IMR-90 (cell line): ENCODE measurements around the gene ADCY5. TPM values are rescaled to one million over a fixed set of nuclear protein-coding genes. Genes with fewer than 3 reads are reported as not detected.

ENCODE experiments used
- ATAC-seq: fragments of 200-7000 bp; cut with Tn5 transposase; 2 replicates; pipeline ENCODE4 v1.9.1; 2020; ENCODE audit warnings: low read depth, mild to moderate bottlenecking, moderate library complexity
- BruUV-seq: library from RNA; stranded (reverse); fragments of 400-500 nt; replicated peaks from 2 replicates; lab custom pipeline; 2021; lab: Mats Ljungman, UMichigan
- CTCF ChIA-PET: fragments of 300-600 bp; formaldehyde crosslinking; extraction: SDS; loops from one replicate; lab custom pipeline; 2021; ENCODE audit warnings: antibody characterized with exemption; lab: Yijun Ruan, JAX
- POLR2A ChIA-PET: fragments of 300-600 bp; sonication (Branson Sonifier 250); formaldehyde crosslinking; loops from one replicate; lab custom pipeline; 2022; ENCODE audit warnings: antibody characterized with exemption; ENCODE audit not compliant: unreplicated experiment; lab: Charles Lee
- DNase-seq: peaks from one replicate; pipeline ENCODE4 v3.0.0; 2013
- H2AFZ ChIP-seq: replicated peaks from 2 replicates; pipeline ENCODE3; 2013; ENCODE audit warnings: low read length, mild to moderate bottlenecking; ENCODE audit not compliant: poor library complexity
- H2AK5ac ChIP-seq: 2 replicates; pipeline ENCODE4 v1.6.1; 2013; ENCODE audit warnings: low read depth, low read length, inconsistent platforms
- H2AK9ac ChIP-seq: replicated peaks from 2 replicates; pipeline ENCODE3; 2013; ENCODE audit warnings: mild to moderate bottlenecking, low read depth, low read length, moderate library complexity; ENCODE audit not compliant: poor library complexity
- H2BK120ac ChIP-seq: 2 replicates; pipeline ENCODE4 v1.6.1; 2013; ENCODE audit warnings: low read depth, low read length, inconsistent platforms
- H2BK15ac ChIP-seq: 3 replicates; pipeline ENCODE4 v1.6.1; 2013; ENCODE audit warnings: low read depth, low read length, inconsistent platforms
- H2BK20ac ChIP-seq: 2 replicates; pipeline ENCODE4 v1.6.1; 2013; ENCODE audit warnings: low read depth, mild to moderate bottlenecking, inconsistent platforms, low read length, moderate library complexity
- H2BK5ac ChIP-seq: 2 replicates; pipeline ENCODE4 v1.6.1; 2013; ENCODE audit warnings: mild to moderate bottlenecking, low read depth, low read length, inconsistent platforms; ENCODE audit not compliant: poor library complexity, severe bottlenecking
- H3K14ac ChIP-seq: replicated peaks from 2 replicates; pipeline ENCODE4 v1.6.1; 2013; ENCODE audit warnings: low read depth, low read length, inconsistent platforms
- H3K18ac ChIP-seq: 2 replicates; pipeline ENCODE4 v1.6.1; 2013; ENCODE audit warnings: low read depth, low read length, control low read depth
- H3K23ac ChIP-seq: 2 replicates; pipeline ENCODE4 v1.6.1; 2013; ENCODE audit warnings: low read depth, low read length, inconsistent platforms
- H3K27ac ChIP-seq: 2 replicates; pipeline ENCODE4 v1.5.1; 2013; ENCODE audit warnings: mild to moderate bottlenecking, control low read depth, low read length; ENCODE audit not compliant: insufficient read depth
- H3K27me3 ChIP-seq: 2 replicates; pipeline ENCODE4 v1.6.1; 2013; ENCODE audit warnings: low read length; ENCODE audit not compliant: control insufficient read depth, insufficient read depth
- H3K36me3 ChIP-seq: 2 replicates; pipeline ENCODE4 v1.6.1; 2013; ENCODE audit warnings: low read length, mixed read lengths; ENCODE audit not compliant: control insufficient read depth, insufficient read depth
- H3K4ac ChIP-seq: 2 replicates; pipeline ENCODE4 v1.6.1; 2013; ENCODE audit warnings: low read depth, low read length, inconsistent platforms
- H3K4me1 ChIP-seq: 2 replicates; pipeline ENCODE4 v1.6.1; 2013; ENCODE audit warnings: low read length, mixed read lengths; ENCODE audit not compliant: control insufficient read depth, insufficient read depth
- H3K4me2 ChIP-seq: 2 replicates; pipeline ENCODE4 v1.6.1; 2013; ENCODE audit warnings: low read depth, mild to moderate bottlenecking, control low read depth, low read length, moderate library complexity
- H3K4me3 ChIP-seq: 2 replicates; pipeline ENCODE4 v1.5.1; 2013; ENCODE audit warnings: low read depth, mild to moderate bottlenecking, control low read depth, low read length, moderate library complexity; ENCODE audit not compliant: insufficient read depth
- H3K56ac ChIP-seq: 2 replicates; pipeline ENCODE4 v1.6.1; 2013; ENCODE audit warnings: low read length, inconsistent platforms; ENCODE audit not compliant: insufficient read depth; ENCODE audit errors: extremely low read depth
- H3K79me1 ChIP-seq, 2 experiments: 2 replicates each; pipeline ENCODE4 v1.6.1; 2013; ENCODE audit warnings: low read length in 2 of 2, inconsistent platforms in 1 of 2, low read depth in 1 of 2
- H3K9ac ChIP-seq: 2 replicates; pipeline ENCODE4 v1.6.1; 2013; ENCODE audit warnings: low read depth, low read length, control low read depth
- H3K9me1 ChIP-seq: 2 replicates; pipeline ENCODE4 v1.6.1; 2013; ENCODE audit warnings: low read length, inconsistent platforms; ENCODE audit not compliant: insufficient read depth
- H3K9me3 ChIP-seq: 2 replicates; pipeline ENCODE4 v1.6.1; 2013; ENCODE audit warnings: low read length; ENCODE audit not compliant: control insufficient read depth, insufficient read depth
- H4K20me1 ChIP-seq: 2 replicates; pipeline ENCODE4 v1.6.1; 2013; ENCODE audit warnings: low read length, inconsistent platforms; ENCODE audit not compliant: insufficient read depth
- H4K5ac ChIP-seq: 2 replicates; pipeline ENCODE4 v1.6.1; 2013; ENCODE audit warnings: mild to moderate bottlenecking, low read depth, low read length, control low read depth
- H4K8ac ChIP-seq, 2 experiments: 2 replicates each; pipeline ENCODE4 v1.6.1; 2013; ENCODE audit warnings: low read depth in 2 of 2, low read length in 2 of 2, control low read depth in 1 of 2, inconsistent platforms in 1 of 2
- H4K91ac ChIP-seq: 2 replicates; pipeline ENCODE4 v1.6.1; 2013; ENCODE audit warnings: low read depth, low read length, inconsistent platforms; ENCODE audit not compliant: insufficient read depth
- BHLHE40 ChIP-seq: fragments of 150-350 bp; IDR thresholded peaks from 2 replicates; pipeline ENCODE4 v1.6.1; 2016; ENCODE audit warnings: mild to moderate bottlenecking, low read depth, low read length
- CEBPB ChIP-seq: IDR thresholded peaks from 2 replicates; pipeline ENCODE4 v1.6.1; 2012; ENCODE audit warnings: low read depth, low read length, improper control_type of control experiment
- CHD1 ChIP-seq: IDR thresholded peaks from 2 replicates; pipeline ENCODE4 v1.6.1; 2012; ENCODE audit warnings: low read depth, low read length, improper control_type of control experiment
- FOS ChIP-seq: fragments of 150-350 bp; IDR thresholded peaks from 2 replicates; pipeline ENCODE4 v1.6.1; 2016; ENCODE audit warnings: low read depth, low read length
- MAFK ChIP-seq: IDR thresholded peaks from 2 replicates; pipeline ENCODE4 v1.6.1; 2012; ENCODE audit warnings: low read depth, low read length, improper control_type of control experiment
- MXI1 ChIP-seq: IDR thresholded peaks from 2 replicates; pipeline ENCODE4 v1.6.1; 2012; ENCODE audit warnings: low read depth, mild to moderate bottlenecking, low read length, moderate library complexity, borderline replicate concordance
- NFE2L2 ChIP-seq: fragments of 150-350 bp; IDR thresholded peaks from 2 replicates; pipeline ENCODE4 v1.6.1; 2016; ENCODE audit warnings: low read depth, mild to moderate bottlenecking, low read length
- POLR2A ChIP-seq: IDR thresholded peaks from 2 replicates; pipeline ENCODE4 v1.6.1; 2012; ENCODE audit warnings: mild to moderate bottlenecking, low read depth, low read length
- RAD21 ChIP-seq: IDR thresholded peaks from 2 replicates; pipeline ENCODE4 v1.6.1; 2012; ENCODE audit warnings: low read length, improper control_type of control experiment
- RCOR1 ChIP-seq: IDR thresholded peaks from 2 replicates; pipeline ENCODE4 v1.6.1; 2012; ENCODE audit warnings: mild to moderate bottlenecking, low read length, improper control_type of control experiment; ENCODE audit not compliant: insufficient replicate concordance
- SMC3 ChIP-seq: fragments of 150-350 bp; IDR thresholded peaks from 2 replicates; pipeline ENCODE4 v1.6.1; 2016; ENCODE audit warnings: low read depth, mild to moderate bottlenecking, antibody characterized with exemption, low read length, moderate library complexity
- USF2 ChIP-seq: fragments of 150-350 bp; IDR thresholded peaks from 2 replicates; pipeline ENCODE4 v1.6.1; 2017; ENCODE audit warnings: mild to moderate bottlenecking, antibody characterized with exemption, low read length, low read depth
- WGBS, 2 experiments: methylation state at CpG; one replicate each; pipeline versions ENCODE4 v1.1.5 to v1.1.7; 2013; ENCODE audit warnings: missing lambda C conversion rate in 2 of 2; ENCODE audit not compliant: insufficient read length in 1 of 2; ENCODE audit errors: extremely low coverage in 2 of 2; 5-methylcytosine and 5-hydroxymethylcytosine counted together
- dilution Hi-C: fragments of 300-500 bp; cut with HindIII; formaldehyde crosslinking; loops from one replicate; pipeline ENCODE4 v1.14.3; 2018; ENCODE audit warnings: low sequenced_read_pairs; ENCODE audit not compliant: unreplicated experiment
- in situ Hi-C: fragments of 300-500 bp; cut with MboI; formaldehyde crosslinking; loops from 3 replicates; pipeline ENCODE4 v1.14.3; 2019; ENCODE audit warnings: low sequenced_read_pairs, inconsistent platforms, mixed read lengths
- intact Hi-C: fragments of 100-400 bp; cut with micrococcal nuclease; formaldehyde crosslinking; loops from 2 replicates; pipeline ENCODE4 v1.10.0; 2022
- polyA plus RNA-seq, 3 experiments: library from polyadenylated mRNA; depleted of rRNA; stranded (reverse); fragments of >200 nt; gene quantifications; 2 replicates each; pipeline ENCODE4 v1.2.3, GENCODE V29; 2012; ENCODE audit warnings: low replicate concordance in 1 of 3
- total RNA-seq: library from RNA; depleted of rRNA; stranded (reverse); fragments of >200 nt; gene quantifications from 2 replicates; pipeline ENCODE4 v1.2.3, GENCODE V29; 2012
- TF ChIP-seq, protein P1 (sequence below): conservative IDR thresholded peaks from 2 replicates; pipeline ENCODE4 v1.5.1; 2012; ENCODE audit warnings: mild to moderate bottlenecking, low read depth, low read length, improper control_type of control experiment
- TF ChIP-seq, protein P2 (sequence below): fragments of 150-350 bp; IDR thresholded peaks from 2 replicates; pipeline ENCODE4 v1.6.1; 2016; ENCODE audit warnings: low read depth, mild to moderate bottlenecking, low read length, moderate library complexity, borderline replicate concordance

Gene ADCY5
- total and polyA plus RNA-seq, 2 of the 4 experiments (the other 2 are of a cell fraction) = 0.14 to 0.18 TPM

DNA sequence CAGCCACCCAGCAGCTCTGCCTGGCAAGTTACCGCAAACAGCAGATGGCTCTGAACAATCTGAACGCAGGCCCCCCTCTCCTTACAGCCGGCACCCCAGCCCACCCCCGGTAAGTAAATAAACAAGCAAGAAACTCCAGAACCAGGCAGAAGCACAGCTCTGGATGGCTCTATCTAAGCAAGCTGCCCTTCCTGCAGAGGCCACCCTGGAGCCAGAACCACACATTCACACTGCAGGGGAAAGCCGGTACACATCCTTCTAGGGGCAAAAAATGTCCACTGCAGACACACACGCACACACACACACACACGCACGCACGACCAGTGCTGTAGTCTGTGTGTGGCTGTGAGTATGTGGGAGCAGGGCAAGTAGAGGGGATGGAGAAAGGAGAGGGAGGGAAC lies 63.9 kb downstream of the ADCY5 start:
- Histone ChIP-seq H3K27me3 (peaks cover 26% of the 10 kb centered on the region), H4K91ac (no peak overlapping the region), H3K4ac (no peak overlapping the region), H2AK5ac (no peak overlapping the region; the same call in 1 of the 2 replicates), H2BK120ac (no peak overlapping the region), H2AFZ (peak overlapping the region; percentile 49), H3K4me1 (peaks cover 10% of the 10 kb centered on the region; the same call in 1 of the 2 replicates), H3K27ac (no peak overlapping the region), H3K9me3 (no peaks in the 10 kb centered on the region), H3K18ac (no peak overlapping the region), H3K79me1 (no peaks in the 10 kb centered on the region), H3K9me1 (peaks cover 7% of the 10 kb centered on the region), H2BK20ac (no peak overlapping the region), H2BK5ac (no peak overlapping the region), H4K20me1 (no peaks in the 10 kb centered on the region), H3K4me3 (no peak overlapping the region), H3K56ac (no peak overlapping the region), H3K4me2 (no peak overlapping the region), H4K5ac (no peak overlapping the region), H3K9ac (no peak overlapping the region), H3K14ac (no peak overlapping the region), H2AK9ac (no peak overlapping the region), H3K23ac (no peak overlapping the region), H4K8ac (no peak overlapping the region), H2BK15ac (no peak overlapping the region), H3K36me3 (no peaks in the 10 kb centered on the region)
- ATAC-seq = peak; percentile 28
- ChIA-PET POLR2A (no interaction called here), CTCF (interaction anchor here (1.5 kb wide), 2 partner anchors 8 to 20 kb away, joined by 3 to 8 read pairs; no protein-coding TSS in a partner anchor)
- peak; percentile 37 for DNase-seq
- intact Hi-C loops (no loop called here), dilution Hi-C loops (no loop called here), in situ Hi-C loops (no loop called here)
- no TSS peak for BruUV-seq
- WGBS, 2 experiments = no CpG with 5 or more reads among the region's 9 CpGs
- TF ChIP-seq SMC3 = no peak
- TF ChIP-seq RCOR1 = no peak
- TF ChIP-seq MXI1 = no peak
- TF ChIP-seq FOS = no peak
- no peak for TF ChIP-seq POLR2A
- TF ChIP-seq MAFK = no peak
- TF ChIP-seq CEBPB = no peak
- TF ChIP-seq, protein P1, sequence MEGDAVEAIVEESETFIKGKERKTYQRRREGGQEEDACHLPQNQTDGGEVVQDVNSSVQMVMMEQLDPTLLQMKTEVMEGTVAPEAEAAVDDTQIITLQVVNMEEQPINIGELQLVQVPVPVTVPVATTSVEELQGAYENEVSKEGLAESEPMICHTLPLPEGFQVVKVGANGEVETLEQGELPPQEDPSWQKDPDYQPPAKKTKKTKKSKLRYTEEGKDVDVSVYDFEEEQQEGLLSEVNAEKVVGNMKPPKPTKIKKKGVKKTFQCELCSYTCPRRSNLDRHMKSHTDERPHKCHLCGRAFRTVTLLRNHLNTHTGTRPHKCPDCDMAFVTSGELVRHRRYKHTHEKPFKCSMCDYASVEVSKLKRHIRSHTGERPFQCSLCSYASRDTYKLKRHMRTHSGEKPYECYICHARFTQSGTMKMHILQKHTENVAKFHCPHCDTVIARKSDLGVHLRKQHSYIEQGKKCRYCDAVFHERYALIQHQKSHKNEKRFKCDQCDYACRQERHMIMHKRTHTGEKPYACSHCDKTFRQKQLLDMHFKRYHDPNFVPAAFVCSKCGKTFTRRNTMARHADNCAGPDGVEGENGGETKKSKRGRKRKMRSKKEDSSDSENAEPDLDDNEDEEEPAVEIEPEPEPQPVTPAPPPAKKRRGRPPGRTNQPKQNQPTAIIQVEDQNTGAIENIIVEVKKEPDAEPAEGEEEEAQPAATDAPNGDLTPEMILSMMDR = no peak
- no peak for TF ChIP-seq NFE2L2
- no peak for TF ChIP-seq BHLHE40
- TF ChIP-seq USF2 = no peak
- TF ChIP-seq, protein P2, sequence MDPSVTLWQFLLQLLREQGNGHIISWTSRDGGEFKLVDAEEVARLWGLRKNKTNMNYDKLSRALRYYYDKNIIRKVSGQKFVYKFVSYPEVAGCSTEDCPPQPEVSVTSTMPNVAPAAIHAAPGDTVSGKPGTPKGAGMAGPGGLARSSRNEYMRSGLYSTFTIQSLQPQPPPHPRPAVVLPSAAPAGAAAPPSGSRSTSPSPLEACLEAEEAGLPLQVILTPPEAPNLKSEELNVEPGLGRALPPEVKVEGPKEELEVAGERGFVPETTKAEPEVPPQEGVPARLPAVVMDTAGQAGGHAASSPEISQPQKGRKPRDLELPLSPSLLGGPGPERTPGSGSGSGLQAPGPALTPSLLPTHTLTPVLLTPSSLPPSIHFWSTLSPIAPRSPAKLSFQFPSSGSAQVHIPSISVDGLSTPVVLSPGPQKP = no peak
- no peak for TF ChIP-seq RAD21
- no peak for TF ChIP-seq CHD1
